Left lung (tissue), 10 donors: ENCODE data around the gene SLC17A7. TPM values are rescaled to one million over a fixed set of nuclear protein-coding genes. Genes with fewer than 3 reads are reported as not detected.

Experiments
- ATAC-seq: fragments of 200-7000 bp; cut with Tn5 transposase; one replicate; pipeline ENCODE4 v1.9.1; 2020; ENCODE audit warnings: moderate library complexity
- DNase-seq, 4 donors: peaks; one replicate each; pipeline ENCODE4 v3.0.0-alpha.2; 2013 to 2020
- H3K27ac ChIP-seq, 2 donors: fragments of 200-600 bp; sonication (generic) in 1 of 2; one replicate each; pipeline versions ENCODE4 v1.5.0 to v1.8.0; 2020 to 2021
- H3K27me3 ChIP-seq, 2 donors: fragments of 200-600 bp; sonication (generic) in 1 of 2; one replicate each; pipeline versions ENCODE4 v1.5.0 to v1.8.0; 2020 to 2021
- H3K36me3 ChIP-seq, 2 donors: fragments of 200-600 bp; sonication (generic) in 1 of 2; one replicate each; pipeline versions ENCODE4 v1.5.0 to v1.8.0; 2020 to 2021
- H3K4me1 ChIP-seq, 2 donors: fragments of 200-600 bp; one replicate each; pipeline ENCODE4 v1.8.0; 2021
- H3K4me3 ChIP-seq, 2 donors: fragments of 200-600 bp; sonication (generic) in 1 of 2; one replicate each; pipeline versions ENCODE4 v1.5.0 to v1.8.0; 2020 to 2021; ENCODE audit warnings: mild to moderate bottlenecking in 1 of 2
- H3K9me3 ChIP-seq, 2 donors: fragments of 200-600 bp; sonication (generic) in 1 of 2; one replicate each; pipeline versions ENCODE4 v1.5.0 to v1.8.0; 2020 to 2021
- CTCF ChIP-seq, 2 donors: fragments of 200-600 bp; sonication (generic) in 1 of 2; IDR thresholded peaks; one replicate each; pipeline versions ENCODE4 v1.5.0 to v1.8.0; 2021; ENCODE audit warnings: antibody characterized with exemption in 2 of 2
- intact Hi-C, 2 donors: fragments of 100-400 bp; cut with DNase I; formaldehyde crosslinking; loops; one replicate each; pipeline versions ENCODE4 v1.11.2 to v1.14.2; 2022
- polyA plus RNA-seq, 6 donors: library from polyadenylated mRNA; unstranded; fragments of 120-200 nt; gene quantifications; one replicate each; pipeline ENCODE4 v1.2.1, GENCODE V29; 2013; ENCODE audit not compliant: insufficient read length in 6 of 6
- total RNA-seq, 2 donors: library from RNA; stranded (reverse); fragmentation: NEBNext Ultra II Directional; extraction: Animal tissue kit (Norgen Biotek cat#: 25700); gene quantifications; one replicate each; pipeline ENCODE4 v1.2.1, GENCODE V29; 2021
- donor health status: DM: no; HTN: yes; CAD: no.
- donor health status: DM: no; HTN: no; CAD: no.

The SLC17A7 gene
- total and polyA plus RNA-seq, 8 donors = 0.21 to 0.70 (median 0.33) TPM

DNA sequence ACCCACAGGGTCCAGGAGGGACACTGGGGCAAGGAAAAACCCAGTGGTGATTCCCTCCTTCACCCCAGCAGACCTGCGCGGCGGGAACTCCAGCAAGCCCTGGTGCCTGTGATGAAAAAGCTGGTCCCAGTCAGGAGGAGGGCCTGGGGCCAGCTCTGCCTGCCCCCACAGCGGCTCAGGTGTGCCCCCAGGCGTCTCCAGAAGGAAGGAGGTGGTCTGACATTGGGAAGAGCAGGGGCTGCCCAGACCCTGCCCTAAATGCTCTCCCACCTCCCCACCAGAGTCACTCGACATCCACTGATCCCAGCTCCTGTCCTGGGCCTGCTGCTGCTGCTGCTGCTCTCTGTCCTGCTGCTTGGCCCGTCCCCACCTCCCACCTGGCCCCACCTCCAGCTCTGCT, 24.2 kb downstream of the SLC17A7 start:
- DNase-seq (no peak), ATAC-seq (no peak)
- no peak overlapping the region for H3K4me3 ChIP-seq
- peaks cover 4 to 10% of the 10 kb centered on the region in 2 donors for H3K4me1 ChIP-seq
- peaks cover 22 to 66% of the 10 kb centered on the region in 2 donors for H3K27me3 ChIP-seq
- no peaks in the 10 kb centered on the region for H3K9me3 ChIP-seq
- H3K36me3 ChIP-seq = no peaks in the 10 kb centered on the region
- TF ChIP-seq CTCF (IDR thresholded peaks at IDR 0.05) = no peak
- no peak overlapping the region for H3K27ac ChIP-seq
- intact Hi-C loops = no loop called here

DNA sequence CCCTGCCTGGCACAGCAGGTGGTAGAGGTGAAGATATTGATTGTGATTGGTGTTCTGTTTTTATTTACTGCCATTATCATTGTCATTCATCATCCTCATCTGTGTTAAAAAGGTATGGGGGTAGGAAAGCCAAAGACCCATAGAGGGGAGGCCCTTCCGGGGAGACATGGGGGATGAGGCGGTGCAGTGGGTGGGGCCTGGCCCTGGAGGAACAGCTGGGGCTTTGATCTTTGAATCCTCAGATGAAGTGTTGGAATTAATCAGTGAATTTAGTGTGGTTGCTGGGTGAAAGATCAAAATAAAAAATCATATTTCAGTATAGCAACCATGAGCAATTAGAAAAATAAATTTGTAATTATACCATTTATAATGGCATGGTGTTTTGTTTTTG, 25.5 kb downstream of the SLC17A7 start:
- Histone ChIP-seq H3K27ac (no peak overlapping the region), H3K27me3 (peaks cover 10 to 53% of the 10 kb centered on the region in 2 donors), H3K4me3 (no peak overlapping the region), H3K4me1 (no peaks in the 10 kb centered on the region), H3K9me3 (no peaks in the 10 kb centered on the region), H3K36me3 (no peaks in the 10 kb centered on the region)
- TF ChIP-seq CTCF (IDR thresholded peaks at IDR 0.05) = no peak
- intact Hi-C loops = no loop called here
- no peak for DNase-seq
- ATAC-seq = no peak

GRCh38 chr19:49415102-49415809, 26.1 kb downstream of the SLC17A7 start:
- no peak for TF ChIP-seq CTCF (IDR thresholded peaks at IDR 0.05)
- Histone ChIP-seq H3K4me1 (no peaks in the 10 kb centered on the region), H3K27ac (no peak overlapping the region), H3K4me3 (no peak overlapping the region), H3K27me3 (peaks cover 7 to 47% of the 10 kb centered on the region in 2 donors), H3K9me3 (no peaks in the 10 kb centered on the region), H3K36me3 (no peaks in the 10 kb centered on the region)
- ATAC-seq (peak; percentile 22), DNase-seq (no peak)
- intact Hi-C loops = no loop called here

GRCh38 chr19:49414256-49414655, 27.1 kb downstream of the SLC17A7 start:
- Histone ChIP-seq H3K4me3 (no peak overlapping the region), H3K27me3 (peaks cover 0 to 38% of the 10 kb centered on the region in 2 donors), H3K4me1 (peaks cover 0 to 8% of the 10 kb centered on the region in 2 donors), H3K27ac (no peak overlapping the region), H3K9me3 (no peaks in the 10 kb centered on the region), H3K36me3 (no peaks in the 10 kb centered on the region)
- intact Hi-C loops = no loop called here
- TF ChIP-seq CTCF (IDR thresholded peaks at IDR 0.05) = no peak
- ATAC-seq = no peak
- no peak for DNase-seq

DNA sequence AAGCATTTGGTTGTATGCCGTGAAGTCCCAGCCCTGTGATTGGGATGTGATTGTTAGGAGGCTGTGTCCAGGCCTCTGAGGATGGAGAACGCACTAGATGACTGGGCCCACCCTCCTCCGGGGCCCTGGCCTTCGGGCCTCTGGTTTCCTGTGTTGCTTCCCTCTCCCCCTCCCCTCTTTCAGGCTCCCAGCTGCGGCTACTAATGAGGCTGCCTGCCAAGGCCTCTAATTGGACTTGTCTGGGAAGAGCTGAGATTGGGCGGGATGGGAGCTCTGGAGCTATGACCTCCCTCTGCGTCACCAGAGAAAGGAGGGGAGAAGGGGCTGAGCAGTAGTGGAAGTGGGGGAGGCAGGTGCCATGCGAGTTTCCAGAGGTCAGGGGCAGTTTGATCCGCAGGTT, 28.0 kb downstream of the SLC17A7 start:
- H3K27me3 ChIP-seq = peaks cover 0 to 29% of the 10 kb centered on the region in 2 donors
- intact Hi-C loops = no loop called here
- H3K9me3 ChIP-seq = no peaks in the 10 kb centered on the region
- DNase-seq = peak in 2 of 4 donors; percentile 42 to 74
- no peaks in the 10 kb centered on the region for H3K36me3 ChIP-seq
- H3K27ac ChIP-seq = no peak overlapping the region
- H3K4me1 ChIP-seq = peaks cover 0 to 13% of the 10 kb centered on the region in 2 donors
- H3K4me3 ChIP-seq = no peak overlapping the region
- ATAC-seq = no peak
- no peak for TF ChIP-seq CTCF (IDR thresholded peaks at IDR 0.05)
